GM06990 (cell line): ENCODE data around the gene QPRT.
"Not testable (repeated sequence)": the region's sequence is repeated elsewhere in the genome, so short reads cannot be mapped to it uniquely, and the experiment has no call there.

ENCODE experiments used
- DNase-seq: peaks from one replicate; pipeline ENCODE4 v3.0.0-alpha.2; 2011; ENCODE audit not compliant: insufficient read length; ENCODE audit errors: extremely low read depth
- H3K27me3 ChIP-seq: replicated peaks from 2 replicates; pipeline ENCODE4 v1.6.0; 2011; ENCODE audit warnings: low read length; ENCODE audit not compliant: control insufficient read depth, insufficient read depth
- H3K36me3 ChIP-seq: 2 replicates; pipeline ENCODE4 v1.5.1; 2011; ENCODE audit warnings: low read length; ENCODE audit not compliant: control insufficient read depth, insufficient read depth
- H3K4me3 ChIP-seq: replicated peaks from 2 replicates; pipeline ENCODE4 v1.5.1; 2011; ENCODE audit warnings: low read depth, mild to moderate bottlenecking, control low read depth, low read length
- TF ChIP-seq, protein P1 (sequence below): IDR thresholded peaks from 2 replicates; pipeline ENCODE4 v1.5.1; 2011; ENCODE audit warnings: low read length, control low read depth, mild to moderate bottlenecking, inconsistent platforms; ENCODE audit not compliant: insufficient read depth, poor library complexity, severe bottlenecking

Gene QPRT

DNA sequence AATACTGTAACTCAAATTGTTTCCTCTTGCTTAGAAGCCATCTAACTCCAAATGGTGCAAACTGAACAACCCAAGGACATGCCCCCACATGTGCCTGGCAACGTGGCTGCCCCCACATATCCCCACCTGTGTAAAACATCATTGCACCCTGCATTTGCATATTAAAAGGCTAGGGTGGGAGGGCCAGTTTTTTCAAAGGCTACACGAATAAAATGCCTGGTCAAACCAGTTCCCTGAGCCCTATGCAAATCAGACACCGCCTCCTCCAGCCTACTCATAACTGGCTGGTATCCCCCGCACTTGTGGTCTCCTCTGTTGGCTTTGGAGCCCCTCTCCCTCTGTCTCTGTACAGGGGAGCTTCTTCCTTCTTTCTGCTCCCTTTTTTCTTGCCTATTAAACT is 40.1 kb downstream of the QPRT start:
- no peaks in the 10 kb centered on the region for H3K36me3 ChIP-seq
- H3K4me3 ChIP-seq = no peak overlapping the region
- no peak for DNase-seq
- TF ChIP-seq, protein P1, sequence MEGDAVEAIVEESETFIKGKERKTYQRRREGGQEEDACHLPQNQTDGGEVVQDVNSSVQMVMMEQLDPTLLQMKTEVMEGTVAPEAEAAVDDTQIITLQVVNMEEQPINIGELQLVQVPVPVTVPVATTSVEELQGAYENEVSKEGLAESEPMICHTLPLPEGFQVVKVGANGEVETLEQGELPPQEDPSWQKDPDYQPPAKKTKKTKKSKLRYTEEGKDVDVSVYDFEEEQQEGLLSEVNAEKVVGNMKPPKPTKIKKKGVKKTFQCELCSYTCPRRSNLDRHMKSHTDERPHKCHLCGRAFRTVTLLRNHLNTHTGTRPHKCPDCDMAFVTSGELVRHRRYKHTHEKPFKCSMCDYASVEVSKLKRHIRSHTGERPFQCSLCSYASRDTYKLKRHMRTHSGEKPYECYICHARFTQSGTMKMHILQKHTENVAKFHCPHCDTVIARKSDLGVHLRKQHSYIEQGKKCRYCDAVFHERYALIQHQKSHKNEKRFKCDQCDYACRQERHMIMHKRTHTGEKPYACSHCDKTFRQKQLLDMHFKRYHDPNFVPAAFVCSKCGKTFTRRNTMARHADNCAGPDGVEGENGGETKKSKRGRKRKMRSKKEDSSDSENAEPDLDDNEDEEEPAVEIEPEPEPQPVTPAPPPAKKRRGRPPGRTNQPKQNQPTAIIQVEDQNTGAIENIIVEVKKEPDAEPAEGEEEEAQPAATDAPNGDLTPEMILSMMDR = no peak
- no peaks in the 10 kb centered on the region for H3K27me3 ChIP-seq

DNA sequence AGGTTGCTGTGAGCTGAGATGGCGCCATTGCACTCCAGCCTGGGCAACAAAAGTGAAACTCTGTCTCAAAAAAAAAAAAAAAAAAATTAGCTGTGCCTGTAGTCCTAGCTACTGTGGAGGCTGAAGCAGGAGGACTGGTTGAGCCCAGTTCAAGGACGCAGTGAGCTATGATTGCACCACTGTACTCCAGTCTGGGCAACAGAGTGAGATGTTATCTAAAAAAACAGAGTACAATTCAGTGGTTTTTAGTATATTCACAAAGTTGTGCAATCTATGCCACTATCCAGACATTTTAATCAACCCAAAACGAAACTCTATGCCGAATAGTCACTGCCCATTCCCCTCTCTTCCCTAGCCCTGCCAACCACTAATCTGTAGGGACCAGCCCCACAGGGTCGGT is 41.7 kb downstream of the QPRT start:
- no peaks in the 10 kb centered on the region for H3K27me3 ChIP-seq
- DNase-seq = no peak
- H3K4me3 ChIP-seq = no peak overlapping the region
- no peaks in the 10 kb centered on the region for H3K36me3 ChIP-seq
- TF ChIP-seq, protein P1 = no peak

DNA sequence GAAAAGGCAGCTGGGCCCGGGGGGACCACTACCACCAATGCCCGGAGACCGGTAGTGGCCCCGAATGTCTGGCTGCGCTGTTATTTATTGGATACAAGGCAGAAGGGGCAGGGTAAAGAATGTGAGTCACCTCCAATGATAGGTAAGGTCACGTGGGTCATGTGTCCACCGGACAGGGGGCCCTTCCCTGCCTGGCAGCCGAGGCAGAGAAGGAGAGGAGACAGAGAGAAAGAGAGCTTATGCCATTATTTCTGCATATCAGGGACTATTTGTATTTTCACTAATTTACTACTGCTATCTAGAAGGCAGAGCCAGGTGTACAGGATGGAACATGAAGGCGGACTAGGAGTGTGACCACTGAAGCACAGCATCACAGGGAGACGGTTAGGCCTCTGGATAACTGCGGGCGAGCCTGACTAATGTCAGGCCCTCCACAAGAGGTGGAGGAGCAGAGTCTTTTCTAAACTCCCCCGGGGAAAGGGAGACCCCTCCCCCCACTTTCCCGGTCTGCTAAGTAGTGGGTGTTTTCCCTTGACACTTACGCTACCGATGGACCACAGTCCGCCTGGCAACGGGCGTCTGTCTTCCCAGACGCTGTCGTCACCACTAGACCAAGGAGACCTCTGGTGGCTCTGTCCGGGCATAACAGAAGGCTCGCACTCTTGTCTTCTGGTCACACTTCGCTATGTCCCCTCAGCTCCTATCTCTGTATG is 42.3 kb downstream of the QPRT start:
- H3K27me3 ChIP-seq, DNase-seq, H3K4me3 ChIP-seq, H3K36me3 ChIP-seq: not testable (repeated sequence)
- TF ChIP-seq, protein P1 = peak; percentile 61

DNA sequence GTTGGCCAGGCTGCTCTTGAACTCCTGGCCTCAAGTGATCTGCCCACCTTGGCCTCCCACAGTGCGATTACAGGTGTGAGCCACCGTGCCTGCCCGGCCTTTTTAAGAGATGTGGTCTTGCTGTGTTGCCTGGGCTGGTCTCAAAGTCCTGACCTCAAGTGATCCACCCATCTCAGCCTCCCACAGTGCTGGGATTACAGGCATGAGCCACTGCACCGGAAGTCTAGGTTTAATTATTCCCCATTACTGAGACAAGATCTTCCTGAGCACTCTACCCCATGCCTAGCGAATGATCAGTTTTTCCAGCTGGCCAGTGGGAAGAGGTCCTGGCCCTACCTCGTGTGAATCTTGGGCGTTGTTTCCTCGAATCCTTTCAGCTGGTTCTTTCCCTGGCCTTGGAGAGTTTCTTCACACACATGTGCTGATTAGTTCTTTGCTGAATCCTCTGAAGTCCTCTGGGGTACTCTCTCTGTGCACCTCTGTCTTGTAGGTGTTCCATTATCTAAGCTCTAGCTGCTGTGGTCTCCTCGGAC is 47.9 kb downstream of the QPRT start:
- TF ChIP-seq, protein P1 = no peak
- H3K4me3 ChIP-seq = no peak overlapping the region
- DNase-seq = no peak
- no peaks in the 10 kb centered on the region for H3K27me3 ChIP-seq
- no peaks in the 10 kb centered on the region for H3K36me3 ChIP-seq

DNA sequence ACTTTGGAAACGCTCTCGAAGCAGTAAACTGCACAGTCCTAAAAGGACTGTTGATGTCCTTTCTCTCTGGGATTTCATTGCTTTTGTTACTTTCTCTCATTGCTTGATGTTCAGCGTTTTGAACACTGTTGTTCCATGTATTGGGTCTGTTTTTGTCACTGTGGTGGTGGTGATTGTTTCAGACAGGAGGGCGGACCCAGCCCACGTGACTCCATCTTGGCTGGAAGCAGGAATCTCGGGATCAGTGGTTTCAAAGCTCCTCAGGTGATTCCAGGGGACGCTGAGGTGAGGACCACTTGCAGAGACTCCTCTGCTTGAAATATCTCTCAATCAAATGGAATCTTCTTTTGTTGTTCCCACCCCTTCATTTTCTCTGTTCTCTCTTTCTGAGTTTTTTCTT is 48.5 kb downstream of the QPRT start:
- H3K36me3 ChIP-seq = no peaks in the 10 kb centered on the region
- H3K27me3 ChIP-seq = no peaks in the 10 kb centered on the region
- no peak for DNase-seq
- TF ChIP-seq, protein P1 = no peak
- H3K4me3 ChIP-seq = no peak overlapping the region

DNA sequence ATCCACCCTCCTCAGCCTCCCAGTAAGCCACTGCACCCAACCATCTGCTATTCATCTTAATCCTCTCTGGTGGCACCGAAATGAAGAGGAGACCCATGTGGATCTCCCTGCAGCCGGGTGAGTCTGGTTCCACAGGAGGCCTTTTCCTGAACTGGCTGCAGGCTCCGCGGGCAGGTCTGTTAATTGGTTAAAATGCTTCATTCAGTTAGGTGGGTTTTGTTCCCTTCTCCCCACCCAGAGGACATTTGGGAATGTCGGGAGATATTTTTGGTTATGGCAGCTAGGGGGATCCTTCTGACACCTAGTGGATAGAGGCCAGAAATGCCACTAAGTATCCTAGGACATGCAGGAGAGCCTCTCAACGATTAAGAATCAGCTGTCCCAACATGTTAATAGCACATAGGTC is 50.1 kb downstream of the QPRT start:
- no peak overlapping the region for H3K4me3 ChIP-seq
- TF ChIP-seq, protein P1 = peak; percentile 51
- no peaks in the 10 kb centered on the region for H3K36me3 ChIP-seq
- H3K27me3 ChIP-seq = no peaks in the 10 kb centered on the region
- no peak for DNase-seq
